Adrenal gland (tissue), 12 donors: ENCODE measurements around the gene ERC1. TPM values are rescaled to one million over a fixed set of nuclear protein-coding genes. Genes with fewer than 3 reads are reported as not detected.

Experiments used
- DNase-seq, 7 donors: peaks; one replicate each; pipeline ENCODE4 v3.0.0-alpha.2; 2019 to 2020
- H3K27ac ChIP-seq, 5 donors: fragments of 200-600 bp; sonication (generic) in 4 of 5; 1 replicate in 3 of 5; 2 replicates in 2 of 5; pipeline versions ENCODE4 v1.5.1 to v1.8.0; 2016 to 2020; ENCODE audit warnings: mild to moderate bottlenecking in 1 of 5
- H3K27me3 ChIP-seq: fragments of 200-600 bp; 2 replicates; pipeline ENCODE4 v1.8.0; 2021
- H3K36me3 ChIP-seq, 2 donors: fragments of 200-600 bp; replicated peaks in 1 of 2; 1 replicate in 1 of 2; 2 replicates in 1 of 2; pipeline versions ENCODE4 v1.5.1 to v1.8.0; 2018 to 2022
- H3K4me1 ChIP-seq, 2 donors: fragments of 200-600 bp; replicated peaks in 1 of 2; 1 replicate in 1 of 2; 2 replicates in 1 of 2; pipeline versions ENCODE4 v1.5.1 to v1.8.0; 2018 to 2021
- H3K4me3 ChIP-seq, 4 donors: fragments of 200-600 bp; sonication (generic) in 3 of 4; one replicate each; pipeline ENCODE4 v1.5.1; 2016 to 2018
- H3K9me3 ChIP-seq, 3 donors: fragments of 200-600 bp; sonication (generic) in 1 of 3; replicated peaks in 1 of 3; 1 replicate in 2 of 3; 2 replicates in 1 of 3; pipeline versions ENCODE4 v1.5.1 to v1.8.0; 2016 to 2021
- POLR2A ChIP-seq, 2 donors: fragments of 450-650 bp; IDR thresholded peaks; one replicate each; pipeline ENCODE4 v1.6.1; 2017; ENCODE audit warnings: antibody characterized with exemption in 2 of 2, mild to moderate bottlenecking in 2 of 2, moderate library complexity in 1 of 2
- WGBS, 4 donors: extraction: QIAGEN DNeasy Blood & Tissue Kit in 2 of 4; methylation state at CpG; one replicate each; pipeline versions ENCODE4 v1.1.5 to v1.1.7; 2013 to 2017; 5-methylcytosine and 5-hydroxymethylcytosine counted together
- intact Hi-C, 2 donors: fragments of 100-400 bp; cut with DNase I; formaldehyde crosslinking; loops; one replicate each; pipeline versions ENCODE4 v1.14.1 to v1.15.0; 2022 to 2023
- polyA plus RNA-seq, 3 donors: library from polyadenylated mRNA; stranded (reverse); fragments of 200-250 nt in 2 of 3; fragments of 350-450 nt in 1 of 3; fragmentation: Illumina TruSeq in 1 of 3; extraction: RNeasy Lipid Tissue Mini Kit (QIAGEN cat#74804) in 1 of 3; gene quantifications; one replicate each; pipeline ENCODE4 v1.2.3, GENCODE V29; 2013 to 2014
- total RNA-seq, 9 donors: library from RNA; depleted of rRNA in 4 of 9; stranded (reverse); fragments of >200 nt in 4 of 9; fragments of 120-200 nt in 1 of 9; fragmentation: NEBNext Ultra II Directional in 1 of 9; extraction: Animal tissue kit (Norgen Biotek cat#: 25700) in 1 of 9; gene quantifications; one replicate each; pipeline versions ENCODE4 v1.1.0 to v1.2.4, GENCODE V29; 2013 to 2023
- TF ChIP-seq, protein P1 (sequence below), 6 experiments: fragments of 450-650 bp in 4 of 6; fragments of 200-600 bp in 2 of 6; sonication (generic) in 1 of 6; IDR thresholded peaks; 1 replicate in 5 of 6; 2 replicates in 1 of 6; pipeline versions ENCODE4 v1.5.1 to v1.8.0; 2016 to 2021; ENCODE audit warnings: antibody characterized with exemption in 6 of 6, mild to moderate bottlenecking in 2 of 6, moderate library complexity in 1 of 6
- donor health status: healthy with polysubstance abuse.
- donor health status: Bipolar disorder and iron deficiency.
- donor health status: DM: yes; HTN: yes; CAD: no.
- donor health status: DM: no; HTN: no; CAD: no.
- donor health status: DM: no; HTN: no; CAD: no.
- donor health status: DM: yes; HTN: yes; CAD: no.

ERC1 gene
- total and polyA plus RNA-seq, 12 donors, result 4.1 to 79.5 (median 40.2) TPM

DNA sequence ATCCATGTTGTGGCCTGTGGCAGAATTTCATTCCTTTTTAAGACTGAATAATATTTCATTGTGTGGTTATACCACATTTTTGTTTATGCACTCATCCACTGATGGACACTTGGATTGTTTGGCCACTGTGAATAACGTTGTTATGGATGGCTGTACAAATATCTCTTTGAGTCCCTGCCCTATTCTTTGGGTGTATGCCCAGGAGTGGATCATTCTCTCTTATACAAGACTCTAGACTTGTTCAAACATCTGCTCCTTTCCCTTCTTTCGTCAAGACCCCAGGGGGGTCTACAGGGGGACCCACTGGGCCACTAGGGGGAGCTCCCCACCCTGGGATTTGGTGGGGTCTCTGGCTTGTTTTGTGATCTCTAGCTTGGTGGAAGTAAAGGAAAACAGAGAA, 526.0 kb downstream of the ERC1 start:
- TF ChIP-seq, protein P1, sequence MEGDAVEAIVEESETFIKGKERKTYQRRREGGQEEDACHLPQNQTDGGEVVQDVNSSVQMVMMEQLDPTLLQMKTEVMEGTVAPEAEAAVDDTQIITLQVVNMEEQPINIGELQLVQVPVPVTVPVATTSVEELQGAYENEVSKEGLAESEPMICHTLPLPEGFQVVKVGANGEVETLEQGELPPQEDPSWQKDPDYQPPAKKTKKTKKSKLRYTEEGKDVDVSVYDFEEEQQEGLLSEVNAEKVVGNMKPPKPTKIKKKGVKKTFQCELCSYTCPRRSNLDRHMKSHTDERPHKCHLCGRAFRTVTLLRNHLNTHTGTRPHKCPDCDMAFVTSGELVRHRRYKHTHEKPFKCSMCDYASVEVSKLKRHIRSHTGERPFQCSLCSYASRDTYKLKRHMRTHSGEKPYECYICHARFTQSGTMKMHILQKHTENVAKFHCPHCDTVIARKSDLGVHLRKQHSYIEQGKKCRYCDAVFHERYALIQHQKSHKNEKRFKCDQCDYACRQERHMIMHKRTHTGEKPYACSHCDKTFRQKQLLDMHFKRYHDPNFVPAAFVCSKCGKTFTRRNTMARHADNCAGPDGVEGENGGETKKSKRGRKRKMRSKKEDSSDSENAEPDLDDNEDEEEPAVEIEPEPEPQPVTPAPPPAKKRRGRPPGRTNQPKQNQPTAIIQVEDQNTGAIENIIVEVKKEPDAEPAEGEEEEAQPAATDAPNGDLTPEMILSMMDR (IDR thresholded peaks at IDR 0.05), result no peak
- no peak for TF ChIP-seq POLR2A (IDR thresholded peaks at IDR 0.05)
- Histone ChIP-seq H3K27me3 (peaks cover 2% of the 10 kb centered on the region), H3K36me3 (no peaks in the 10 kb centered on the region), H3K27ac (no peak overlapping the region), H3K4me3 (no peak overlapping the region), H3K9me3 (no peaks in the 10 kb centered on the region), H3K4me1 (no peaks in the 10 kb centered on the region)
- WGBS, 4 donors, result 34 to 51% (median 38%) methylated on average over 2 of the region's 2 CpGs
- no peak for DNase-seq
- intact Hi-C loops, result no loop called here

DNA sequence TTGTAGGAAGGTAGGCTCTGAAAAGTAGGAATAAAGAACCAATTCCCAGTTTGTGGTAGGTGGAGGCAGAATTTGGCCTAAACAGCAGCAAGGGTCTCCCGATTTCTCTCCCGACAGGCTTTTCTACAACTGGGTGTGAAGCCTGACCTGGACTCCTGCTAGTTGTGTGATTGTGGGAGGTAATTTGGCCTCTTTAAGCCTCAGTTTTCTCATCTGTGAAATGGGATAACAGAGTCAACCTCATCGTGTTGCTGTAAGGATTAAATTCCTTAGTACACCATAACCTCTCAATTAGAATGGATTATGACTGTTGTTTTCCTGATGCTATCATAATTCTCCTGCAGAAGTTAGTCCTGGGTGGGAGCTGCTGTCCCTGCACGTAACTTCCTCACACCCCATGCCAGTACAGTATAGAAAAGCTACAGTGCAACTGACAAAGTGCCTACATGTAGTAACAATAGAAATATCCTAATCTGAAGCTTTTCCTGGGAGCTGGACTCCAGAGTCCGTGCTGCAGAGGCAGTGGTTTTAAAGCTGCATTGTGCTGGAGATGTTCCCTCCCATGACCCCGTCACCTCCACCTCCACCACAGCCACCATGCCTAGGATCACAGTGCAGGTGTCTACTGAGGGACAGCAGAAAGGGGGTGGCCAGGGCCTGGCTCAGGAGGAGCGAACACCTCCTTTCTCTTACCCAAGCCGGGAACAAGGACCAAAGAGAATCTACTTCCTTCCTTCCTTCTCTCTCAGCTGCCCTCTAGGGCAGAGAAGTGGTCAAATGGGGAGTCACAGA, 526.9 kb downstream of the ERC1 start:
- WGBS, 4 donors, result 83 to 91% (median 87%) methylated on average over 8 of the region's 8 CpGs
- H3K27me3 ChIP-seq, result peaks cover 2% of the 10 kb centered on the region
- H3K9me3 ChIP-seq, result no peaks in the 10 kb centered on the region
- intact Hi-C loops, result no loop called here
- H3K27ac ChIP-seq, result no peak overlapping the region
- TF ChIP-seq, protein P1 (IDR thresholded peaks at IDR 0.05), result no peak
- TF ChIP-seq POLR2A (IDR thresholded peaks at IDR 0.05), result no peak
- H3K4me1 ChIP-seq, result no peaks in the 10 kb centered on the region
- DNase-seq, result no peak
- no peak overlapping the region for H3K4me3 ChIP-seq
- no peaks in the 10 kb centered on the region for H3K36me3 ChIP-seq

DNA sequence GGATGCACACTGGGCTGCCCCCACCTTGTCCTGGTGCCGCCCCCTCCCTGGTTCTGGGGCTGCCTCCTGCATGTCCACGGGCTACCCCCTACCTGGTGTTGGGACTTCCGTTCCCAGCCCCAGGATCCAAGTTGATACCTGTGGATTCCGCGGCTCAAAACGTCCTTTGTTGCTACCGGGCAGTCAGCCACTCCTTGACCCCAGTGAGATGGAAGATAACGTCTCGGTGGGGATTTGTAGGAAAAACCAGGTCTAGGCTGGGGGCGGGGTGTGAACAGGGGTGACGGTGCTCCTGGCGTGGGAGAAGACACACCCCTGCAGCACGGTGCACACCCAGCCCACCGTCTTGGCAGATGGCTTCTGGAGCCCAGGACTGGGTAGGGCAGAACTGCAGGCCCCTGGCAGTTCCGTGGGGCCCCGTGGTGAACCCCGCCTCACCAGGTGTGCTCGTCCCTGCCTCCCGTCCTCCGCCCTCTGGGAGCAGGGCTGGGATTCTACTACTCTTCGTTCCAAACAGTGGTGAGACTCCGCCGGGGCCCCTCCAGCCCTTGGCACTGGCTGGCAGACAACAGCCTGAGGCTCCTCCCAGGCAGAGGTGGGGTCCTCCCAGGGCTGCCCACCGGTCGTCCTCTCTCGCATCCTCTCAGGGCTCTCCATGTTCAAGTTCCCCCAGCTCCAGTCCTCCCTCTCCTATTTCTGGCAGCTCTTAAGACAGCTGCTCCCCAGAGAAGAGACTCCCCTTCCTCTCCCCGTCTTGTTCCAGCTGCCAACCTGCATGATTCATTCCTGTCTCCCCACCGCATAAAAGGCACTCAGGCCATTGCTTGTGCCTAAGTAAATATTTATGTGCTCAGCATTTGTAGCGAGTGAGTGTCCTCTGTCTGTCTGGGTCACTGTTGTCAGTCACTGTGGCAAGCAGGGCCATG, 527.8 kb downstream of the ERC1 start:
- WGBS, 4 donors, result 42 to 61% (median 51%) methylated on average over 23 to 29 of the region's 29 CpGs
- Histone ChIP-seq H3K4me1 (no peaks in the 10 kb centered on the region), H3K27ac (no peak overlapping the region), H3K36me3 (no peaks in the 10 kb centered on the region), H3K9me3 (no peaks in the 10 kb centered on the region), H3K4me3 (no peak overlapping the region), H3K27me3 (peaks cover 2% of the 10 kb centered on the region)
- intact Hi-C loops, result no loop called here
- TF ChIP-seq, protein P1 (IDR thresholded peaks at IDR 0.05), result no peak
- TF ChIP-seq POLR2A (IDR thresholded peaks at IDR 0.05), result no peak
- DNase-seq, result no peak

DNA sequence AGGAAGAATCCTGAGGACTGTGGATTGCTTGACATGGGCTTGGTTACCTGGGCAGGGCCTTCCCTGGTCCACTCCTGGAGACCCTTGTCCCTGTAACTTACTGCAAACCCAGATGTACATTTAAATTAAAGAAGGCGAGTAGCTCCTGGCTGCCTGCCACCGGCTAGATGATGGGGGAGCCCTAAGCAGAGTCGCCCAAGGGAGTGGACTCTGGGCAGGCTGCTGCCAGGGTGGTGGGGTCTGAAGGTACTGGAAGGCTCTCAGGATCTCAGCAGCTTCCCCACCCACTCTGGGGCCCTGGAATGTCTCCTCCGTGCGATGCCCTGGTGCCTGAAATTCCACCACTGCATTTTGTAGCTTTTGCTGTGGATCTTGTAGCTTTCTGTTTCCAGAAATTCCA, 528.6 kb downstream of the ERC1 start:
- peaks cover 2% of the 10 kb centered on the region for H3K27me3 ChIP-seq
- H3K27ac ChIP-seq, result no peak overlapping the region
- no peak for DNase-seq
- H3K4me1 ChIP-seq, result no peaks in the 10 kb centered on the region
- TF ChIP-seq, protein P1 (IDR thresholded peaks at IDR 0.05), result no peak
- no peak for TF ChIP-seq POLR2A (IDR thresholded peaks at IDR 0.05)
- H3K4me3 ChIP-seq, result no peak overlapping the region
- no peaks in the 10 kb centered on the region for H3K9me3 ChIP-seq
- intact Hi-C loops, result no loop called here
- no peaks in the 10 kb centered on the region for H3K36me3 ChIP-seq
- WGBS, 4 donors, result 50 to 78% (median 75%) methylated on average over 4 to 5 of the region's 5 CpGs
